Measurements from ENCODE around the gene RYK. TPM values are rescaled to one million over a fixed set of nuclear protein-coding genes. Genes with fewer than 3 reads are reported as not detected.

Gene RYK
- total RNA-seq, 2 donors from 2014 or later = 46.2 to 61.0 TPM

DNA sequence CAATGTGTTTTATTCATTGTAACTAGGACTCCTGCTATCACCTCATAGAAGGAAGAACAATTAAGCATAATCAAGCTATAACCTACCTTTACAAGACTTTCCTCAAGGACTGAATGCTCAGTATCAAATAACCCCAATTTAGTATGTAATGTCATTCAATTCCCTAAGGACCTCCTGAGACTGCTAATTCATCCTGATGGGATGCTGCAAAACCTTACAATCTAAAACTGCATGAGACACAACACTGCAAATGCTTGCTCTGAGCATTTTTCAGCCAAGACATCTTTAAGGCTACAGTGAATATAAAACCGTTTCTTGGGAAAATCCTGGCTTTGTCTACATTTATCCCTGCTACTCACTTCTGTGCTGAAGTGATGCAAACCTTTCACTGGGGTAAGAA is 69.9 kb downstream of the RYK start:
- no peak overlapping the region for H3K4me3 ChIP-seq
- no peak overlapping the region for H3K27ac ChIP-seq
- H3K4me1 ChIP-seq = no peaks in the 10 kb centered on the region
- DNase-seq (ENCODE audit: low spot score) = no peak
- peaks cover 8% of the 10 kb centered on the region for H3K36me3 ChIP-seq
- H3K9me3 ChIP-seq = no peaks in the 10 kb centered on the region
- no peaks in the 10 kb centered on the region for H3K27me3 ChIP-seq
- no peak for TF ChIP-seq CTCF (IDR thresholded peaks at IDR 0.05)

DNA sequence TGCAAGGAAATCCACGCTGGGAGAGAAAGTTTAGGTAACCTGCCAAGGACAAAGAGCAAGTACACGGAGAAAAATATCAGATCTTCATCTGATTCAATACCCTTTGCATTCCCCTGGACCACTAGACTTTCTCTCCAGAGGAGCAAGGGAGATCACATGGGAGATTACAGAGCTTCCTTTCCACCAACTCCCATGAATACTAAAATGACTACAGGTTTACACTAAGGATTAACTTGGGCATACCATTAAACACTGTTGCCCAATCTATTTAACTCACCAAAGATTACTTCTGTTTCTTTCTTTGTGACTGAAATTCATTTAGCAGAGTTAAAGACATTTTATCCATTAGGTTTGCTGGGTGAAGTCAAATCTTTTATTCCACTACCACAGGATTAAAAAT is 71.2 kb downstream of the RYK start:
- TF ChIP-seq CTCF (IDR thresholded peaks at IDR 0.05) = no peak
- DNase-seq (ENCODE audit: low spot score) = no peak
- peaks cover 21% of the 10 kb centered on the region for H3K36me3 ChIP-seq

GRCh38 chr3:134163096-134163495 is 87.6 kb downstream of the RYK start:
- Histone ChIP-seq H3K9me3 (no peaks in the 10 kb centered on the region), H3K4me1 (no peaks in the 10 kb centered on the region), H3K27ac (no peak overlapping the region), H3K27me3 (no peaks in the 10 kb centered on the region), H3K4me3 (no peak overlapping the region), H3K36me3 (peaks cover 24% of the 10 kb centered on the region)
- DNase-seq (ENCODE audit: low spot score) = no peak
- no peak for TF ChIP-seq CTCF (IDR thresholded peaks at IDR 0.05)

More for the DNA sequence above, 71.2 kb downstream of the RYK start:
- H3K27ac ChIP-seq = no peak overlapping the region
- H3K9me3 ChIP-seq = no peaks in the 10 kb centered on the region
- H3K4me3 ChIP-seq = no peak overlapping the region
- H3K27me3 ChIP-seq = no peaks in the 10 kb centered on the region
- no peaks in the 10 kb centered on the region for H3K4me1 ChIP-seq

DNA sequence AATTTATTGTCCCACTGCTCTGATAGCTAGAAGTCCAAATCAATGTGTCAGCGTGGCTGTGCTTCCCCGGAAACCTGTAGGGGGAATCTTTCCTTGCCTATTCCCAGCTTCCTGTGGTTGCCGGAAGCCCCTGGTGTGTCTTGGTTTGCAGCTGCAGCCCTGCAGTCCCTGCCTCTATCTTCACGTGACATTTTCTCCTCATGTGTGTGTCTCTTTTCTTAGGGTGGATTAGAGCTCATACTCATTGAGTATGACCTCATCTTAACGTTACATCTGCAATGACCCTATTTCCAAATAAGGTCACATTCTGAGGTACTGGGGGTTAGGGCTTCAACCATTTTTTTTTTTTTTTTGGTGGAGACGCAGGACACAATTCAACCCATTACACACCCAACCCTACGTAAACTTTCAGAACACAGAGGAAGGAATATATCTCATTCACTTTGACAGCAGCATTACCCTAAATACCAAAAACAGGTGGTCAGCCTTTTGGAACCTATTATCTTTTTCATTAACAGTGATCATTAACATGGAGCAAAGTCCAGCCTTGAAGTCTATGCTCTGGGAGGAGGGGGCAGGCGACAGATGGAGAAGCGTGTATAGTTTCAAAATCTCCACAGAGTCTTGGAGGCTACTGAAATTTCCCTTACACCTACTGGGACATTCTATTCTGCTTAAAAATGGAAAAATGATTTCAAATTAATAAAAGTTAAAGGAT is 88.6 kb downstream of the RYK start:
- no peak for TF ChIP-seq CTCF (IDR thresholded peaks at IDR 0.05)
- peaks cover 31% of the 10 kb centered on the region for H3K36me3 ChIP-seq
- H3K4me1 ChIP-seq = no peaks in the 10 kb centered on the region
- H3K4me3 ChIP-seq = no peak overlapping the region
- no peaks in the 10 kb centered on the region for H3K27me3 ChIP-seq
- no peak overlapping the region for H3K27ac ChIP-seq
- no peaks in the 10 kb centered on the region for H3K9me3 ChIP-seq
- DNase-seq (ENCODE audit: low spot score) = no peak

- H3K4me3 ChIP-seq = no peak overlapping the region
- H3K4me1 ChIP-seq = no peaks in the 10 kb centered on the region
- H3K27ac ChIP-seq = no peak overlapping the region
- H3K27me3 ChIP-seq = no peaks in the 10 kb centered on the region
- no peak for DNase-seq (ENCODE audit: low spot score)
- H3K9me3 ChIP-seq = no peaks in the 10 kb centered on the region
- TF ChIP-seq CTCF (IDR thresholded peaks at IDR 0.05) = no peak
- peaks cover 47% of the 10 kb centered on the region for H3K36me3 ChIP-seq
These were observed 95.2 kb downstream of the RYK start for GRCh38 chr3:134155446-134155845.

GRCh38 chr3:134153761-134154160 is 96.9 kb downstream of the RYK start:
- TF ChIP-seq CTCF (IDR thresholded peaks at IDR 0.05) = no peak
- no peak overlapping the region for H3K4me3 ChIP-seq
- H3K9me3 ChIP-seq = no peaks in the 10 kb centered on the region
- no peak for DNase-seq (ENCODE audit: low spot score)
- H3K27me3 ChIP-seq = no peaks in the 10 kb centered on the region
- H3K36me3 ChIP-seq = peaks cover 37% of the 10 kb centered on the region
- H3K4me1 ChIP-seq = no peaks in the 10 kb centered on the region
- H3K27ac ChIP-seq = no peak overlapping the region
